ENCODE data around the gene TSPAN10. TPM values are rescaled to one million over a fixed set of nuclear protein-coding genes. Genes with fewer than 3 reads are reported as not detected.

The TSPAN10 gene
- total RNA-seq, 1 experiment from 2014 or later = 1.2 TPM

DNA sequence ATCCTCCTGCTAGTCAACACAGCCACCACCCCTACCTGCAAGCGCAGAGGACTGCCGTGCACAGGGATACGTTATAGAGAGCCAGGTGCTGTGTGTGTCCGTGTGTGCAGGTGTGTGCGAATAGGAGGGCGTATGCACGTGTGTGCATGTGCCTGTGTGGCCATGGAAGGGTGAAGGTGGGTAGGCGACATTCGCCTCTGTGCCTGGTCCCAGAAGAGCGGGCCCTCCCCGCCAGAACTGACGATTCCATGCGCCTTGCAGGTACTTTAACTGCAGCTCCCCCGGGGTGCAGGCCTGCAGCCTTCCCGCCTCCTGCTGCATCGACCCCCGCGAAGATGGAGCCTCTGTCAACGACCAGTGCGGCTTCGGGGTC lies 10.6 kb downstream of the TSPAN10 start:
- H3K27ac Mint-ChIP-seq = no peak overlapping the region
- Histone ChIP-seq H3K79me2 (ENCODE audit: insufficient read depth, low read length) (no peaks in the 10 kb centered on the region), H2AFZ (ENCODE audit: low read length) (no peak overlapping the region), H2AK5ac (ENCODE audit: insufficient read length, low read length) (no peak overlapping the region), H4K8ac (replicated peaks; ENCODE audit: insufficient read length, low read depth, low read length) (no peak overlapping the region), H3K4me1 (ENCODE audit: insufficient read depth, low read length) (no peaks in the 10 kb centered on the region), H2BK5ac (ENCODE audit: insufficient read length, low read length) (no peak overlapping the region), H2BK12ac (ENCODE audit: insufficient read length, low read depth, low read length) (no peak overlapping the region), H3K23me2 (ENCODE audit: insufficient read length, low read depth, low read length, poor library complexity, severe bottlenecking) (no peaks in the 10 kb centered on the region), H3K4me2 (ENCODE audit: insufficient read depth, insufficient read length, low read length) (peak overlapping the region; percentile 4), H3K79me1 (ENCODE audit: insufficient read depth, low read depth, low read length, poor library complexity, severe bottlenecking) (no peaks in the 10 kb centered on the region), H2BK120ac (ENCODE audit: low read depth, low read length, poor library complexity, severe bottlenecking) (no peak overlapping the region), H3K27me3 (ENCODE audit: insufficient read depth, low read length) (no peaks in the 10 kb centered on the region; the same call in 1 of the 2 replicates), H3K14ac (ENCODE audit: insufficient read depth, low read length) (no peak overlapping the region), H3K27ac (ENCODE audit: insufficient read length, low read depth, low read length) (no peak overlapping the region), H3T11ph (ENCODE audit: low read length) (no peak overlapping the region), H3K18ac (ENCODE audit: insufficient read length, low read depth, low read length) (no peak overlapping the region), H3K9me3 (ENCODE audit: control insufficient read depth, low read depth, low read length) (no peaks in the 10 kb centered on the region), H3K56ac (ENCODE audit: insufficient read length, low read depth, low read length) (no peak overlapping the region), H2BK15ac (ENCODE audit: low read depth, low read length) (no peak overlapping the region), H3K23ac (ENCODE audit: insufficient read length, low read depth, low read length) (no peak overlapping the region), H2BK20ac (ENCODE audit: low read depth, low read length, poor library complexity, severe bottlenecking) (no peak overlapping the region), H3K9ac (ENCODE audit: extremely low read depth, insufficient read length, low read length) (no peak overlapping the region), H4K20me1 (ENCODE audit: control insufficient read depth, insufficient read depth, insufficient read length) (no peaks in the 10 kb centered on the region), H3K4ac (ENCODE audit: low read depth, low read length) (no peak overlapping the region), H4K91ac (ENCODE audit: insufficient read length, low read depth, low read length) (no peak overlapping the region), H4K5ac (ENCODE audit: insufficient read length, low read depth, low read length) (no peak overlapping the region)
- H3K36me3 Mint-ChIP-seq (ENCODE audit: insufficient read depth in 1 of 3, low read depth in 3 of 3) = no peaks in the 10 kb centered on the region
- WGBS (ENCODE audit: extremely low coverage, insufficient read length, low lambda C conversion rate) = no CpG with 5 or more reads among the region's 21 CpGs
- TF ChIP-seq, protein P1, sequence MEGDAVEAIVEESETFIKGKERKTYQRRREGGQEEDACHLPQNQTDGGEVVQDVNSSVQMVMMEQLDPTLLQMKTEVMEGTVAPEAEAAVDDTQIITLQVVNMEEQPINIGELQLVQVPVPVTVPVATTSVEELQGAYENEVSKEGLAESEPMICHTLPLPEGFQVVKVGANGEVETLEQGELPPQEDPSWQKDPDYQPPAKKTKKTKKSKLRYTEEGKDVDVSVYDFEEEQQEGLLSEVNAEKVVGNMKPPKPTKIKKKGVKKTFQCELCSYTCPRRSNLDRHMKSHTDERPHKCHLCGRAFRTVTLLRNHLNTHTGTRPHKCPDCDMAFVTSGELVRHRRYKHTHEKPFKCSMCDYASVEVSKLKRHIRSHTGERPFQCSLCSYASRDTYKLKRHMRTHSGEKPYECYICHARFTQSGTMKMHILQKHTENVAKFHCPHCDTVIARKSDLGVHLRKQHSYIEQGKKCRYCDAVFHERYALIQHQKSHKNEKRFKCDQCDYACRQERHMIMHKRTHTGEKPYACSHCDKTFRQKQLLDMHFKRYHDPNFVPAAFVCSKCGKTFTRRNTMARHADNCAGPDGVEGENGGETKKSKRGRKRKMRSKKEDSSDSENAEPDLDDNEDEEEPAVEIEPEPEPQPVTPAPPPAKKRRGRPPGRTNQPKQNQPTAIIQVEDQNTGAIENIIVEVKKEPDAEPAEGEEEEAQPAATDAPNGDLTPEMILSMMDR (conservative IDR thresholded peaks at IDR 0.05) = no peak
- peak; percentile 46 for DNase-seq
- peaks cover 6 to 7% of the 10 kb centered on the region in 2 experiments; a peak in 3 of 4 replicates for H3K4me1 Mint-ChIP-seq
- H3K9me3 Mint-ChIP-seq = no peaks in the 10 kb centered on the region; a peak in 2 of 5 replicates
- H3K27me3 Mint-ChIP-seq (ENCODE audit: low read depth) = no peaks in the 10 kb centered on the region; the same call in 1 of the 2 replicates
- H3K4me3 Mint-ChIP-seq = peak overlapping the region in 1 of 2 experiments; percentile 13; a peak in 2 of 5 replicates

Measured in H9 (cell line).